MM.1S (cell line): ENCODE data around the gene SCUBE1.

Experiments
- DNase-seq: peaks from one replicate; pipeline ENCODE4 v3.0.0-alpha.2; 2015
- H2AFZ ChIP-seq: fragments of 300-600 bp; sonication (generic); 2 replicates; pipeline ENCODE4 v1.6.0; 2016; ENCODE audit warnings: antibody characterized with exemption, low read length
- H3F3A ChIP-seq: fragments of 300-600 bp; sonication (generic); 2 replicates; pipeline ENCODE4 v1.6.1; 2016; ENCODE audit warnings: mild to moderate bottlenecking, antibody characterized with exemption, low read length, moderate library complexity, mixed read lengths; ENCODE audit not compliant: insufficient read depth
- H3K27ac ChIP-seq: fragments of 300-600 bp; sonication (generic); 2 replicates; pipeline ENCODE4 v1.5.1; 2016; ENCODE audit warnings: mild to moderate bottlenecking, low read length
- H3K27me3 ChIP-seq: fragments of 300-600 bp; sonication (generic); replicated peaks from 2 replicates; pipeline ENCODE4 v1.6.0; 2016; ENCODE audit warnings: low read length; ENCODE audit not compliant: insufficient read depth
- H3K36me3 ChIP-seq: fragments of 300-600 bp; sonication (generic); replicated peaks from 2 replicates; pipeline ENCODE4 v1.6.1; 2016; ENCODE audit warnings: mild to moderate bottlenecking, low read length, mixed read lengths; ENCODE audit not compliant: insufficient read depth
- H3K4me1 ChIP-seq: fragments of 300-600 bp; sonication (generic); 2 replicates; pipeline ENCODE4 v1.6.1; 2016; ENCODE audit warnings: low read length, mixed read lengths
- H3K4me2 ChIP-seq: fragments of 300-600 bp; sonication (generic); 2 replicates; pipeline ENCODE4 v1.6.0; 2016; ENCODE audit warnings: low read depth, low read length
- H3K4me3 ChIP-seq: fragments of 300-600 bp; sonication (generic); 2 replicates; pipeline ENCODE4 v1.5.1; 2016; ENCODE audit warnings: low read length, mixed read lengths
- H3K79me2 ChIP-seq: fragments of 300-600 bp; sonication (generic); 2 replicates; pipeline ENCODE4 v1.6.1; 2016; ENCODE audit warnings: mixed run types, low read length, mixed read lengths
- H3K9ac ChIP-seq: fragments of 300-600 bp; sonication (generic); 2 replicates; pipeline ENCODE4 v1.6.1; 2016; ENCODE audit warnings: low read length, mixed read lengths
- H3K9me2 ChIP-seq: fragments of 300-600 bp; sonication (generic); replicated peaks from 2 replicates; pipeline ENCODE4 v1.6.1; 2016; ENCODE audit warnings: mild to moderate bottlenecking, low read length, mixed read lengths; ENCODE audit not compliant: insufficient read depth
- H3K9me3 ChIP-seq: fragments of 300-600 bp; sonication (generic); replicated peaks from 2 replicates; pipeline ENCODE4 v1.6.1; 2016; ENCODE audit warnings: mild to moderate bottlenecking, low read length, mixed read lengths; ENCODE audit not compliant: insufficient read depth
- H4K20me1 ChIP-seq: fragments of 300-600 bp; sonication (generic); 2 replicates; pipeline ENCODE4 v1.6.1; 2016; ENCODE audit warnings: mild to moderate bottlenecking, low read length, moderate library complexity, mixed read lengths; ENCODE audit not compliant: insufficient read depth
- EZH2 ChIP-seq: fragments of 300-600 bp; sonication (generic); optimal IDR thresholded peaks from 2 replicates; pipeline ENCODE3; 2017; ENCODE audit warnings: low read depth, mild to moderate bottlenecking, antibody characterized with exemption, low read length, mixed read lengths
- EZH2phosphoT487 ChIP-seq: fragments of 300-600 bp; sonication (generic); IDR thresholded peaks from 2 replicates; pipeline ENCODE4 v1.6.1; 2018; ENCODE audit warnings: antibody characterized with exemption, low read length
- TF ChIP-seq, protein P1 (sequence below): fragments of 300-600 bp; sonication (generic); IDR thresholded peaks from 2 replicates; pipeline ENCODE4 v1.5.1; 2016; ENCODE audit warnings: antibody characterized with exemption, low read length, mixed read lengths

The SCUBE1 gene

DNA sequence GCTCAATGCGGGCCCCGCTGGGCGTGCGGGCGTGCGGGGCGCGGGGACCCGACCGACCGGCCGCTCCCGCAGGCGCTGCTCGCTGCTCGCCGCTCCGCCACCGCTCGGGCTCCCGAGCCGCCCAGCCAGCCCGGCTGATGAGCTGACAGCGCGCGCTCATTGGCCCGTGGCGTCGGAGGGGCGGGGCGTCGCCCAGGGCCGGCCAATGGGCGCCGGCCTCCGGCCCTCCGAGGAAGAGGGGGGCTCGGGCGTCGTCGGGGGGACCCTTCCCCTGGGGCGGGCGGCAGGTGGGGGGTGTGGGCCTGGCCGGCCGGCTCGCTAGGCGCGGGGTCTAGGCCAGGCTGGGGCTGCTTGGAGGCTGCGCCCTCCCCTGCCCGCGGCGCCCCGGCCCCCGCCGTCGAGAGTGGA lies at the start of gene SCUBE1:
Gene SCUBE1 (minus strand): TSS at position 111 of the 408 bp plus-strand sequence. CDS start 111 bp downstream, outside the sequence.
- DNase-seq: peak; percentile 66
- Histone ChIP-seq H3F3A (no peaks in the 10 kb centered on the region), H3K9me3 (no peaks in the 10 kb centered on the region), H3K9ac (no peak within 1 kb of the TSS), H3K79me2 (no peaks in the 10 kb centered on the region), H2AFZ (no peak within 1 kb of the TSS), H3K9me2 (no peaks in the 10 kb centered on the region), H3K4me1 (no peaks in the 10 kb centered on the region), H3K27ac (no peak within 1 kb of the TSS), H4K20me1 (no peaks in the 10 kb centered on the region), H3K4me2 (no peak within 1 kb of the TSS), H3K4me3 (no peak within 1 kb of the TSS), H3K36me3 (no peaks in the 10 kb centered on the region), H3K27me3 (peaks cover 25% of the 10 kb centered on the region)
- TF ChIP-seq EZH2: no peak
- TF ChIP-seq EZH2phosphoT487: no peak
- TF ChIP-seq, protein P1, sequence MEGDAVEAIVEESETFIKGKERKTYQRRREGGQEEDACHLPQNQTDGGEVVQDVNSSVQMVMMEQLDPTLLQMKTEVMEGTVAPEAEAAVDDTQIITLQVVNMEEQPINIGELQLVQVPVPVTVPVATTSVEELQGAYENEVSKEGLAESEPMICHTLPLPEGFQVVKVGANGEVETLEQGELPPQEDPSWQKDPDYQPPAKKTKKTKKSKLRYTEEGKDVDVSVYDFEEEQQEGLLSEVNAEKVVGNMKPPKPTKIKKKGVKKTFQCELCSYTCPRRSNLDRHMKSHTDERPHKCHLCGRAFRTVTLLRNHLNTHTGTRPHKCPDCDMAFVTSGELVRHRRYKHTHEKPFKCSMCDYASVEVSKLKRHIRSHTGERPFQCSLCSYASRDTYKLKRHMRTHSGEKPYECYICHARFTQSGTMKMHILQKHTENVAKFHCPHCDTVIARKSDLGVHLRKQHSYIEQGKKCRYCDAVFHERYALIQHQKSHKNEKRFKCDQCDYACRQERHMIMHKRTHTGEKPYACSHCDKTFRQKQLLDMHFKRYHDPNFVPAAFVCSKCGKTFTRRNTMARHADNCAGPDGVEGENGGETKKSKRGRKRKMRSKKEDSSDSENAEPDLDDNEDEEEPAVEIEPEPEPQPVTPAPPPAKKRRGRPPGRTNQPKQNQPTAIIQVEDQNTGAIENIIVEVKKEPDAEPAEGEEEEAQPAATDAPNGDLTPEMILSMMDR: no peak

DNA sequence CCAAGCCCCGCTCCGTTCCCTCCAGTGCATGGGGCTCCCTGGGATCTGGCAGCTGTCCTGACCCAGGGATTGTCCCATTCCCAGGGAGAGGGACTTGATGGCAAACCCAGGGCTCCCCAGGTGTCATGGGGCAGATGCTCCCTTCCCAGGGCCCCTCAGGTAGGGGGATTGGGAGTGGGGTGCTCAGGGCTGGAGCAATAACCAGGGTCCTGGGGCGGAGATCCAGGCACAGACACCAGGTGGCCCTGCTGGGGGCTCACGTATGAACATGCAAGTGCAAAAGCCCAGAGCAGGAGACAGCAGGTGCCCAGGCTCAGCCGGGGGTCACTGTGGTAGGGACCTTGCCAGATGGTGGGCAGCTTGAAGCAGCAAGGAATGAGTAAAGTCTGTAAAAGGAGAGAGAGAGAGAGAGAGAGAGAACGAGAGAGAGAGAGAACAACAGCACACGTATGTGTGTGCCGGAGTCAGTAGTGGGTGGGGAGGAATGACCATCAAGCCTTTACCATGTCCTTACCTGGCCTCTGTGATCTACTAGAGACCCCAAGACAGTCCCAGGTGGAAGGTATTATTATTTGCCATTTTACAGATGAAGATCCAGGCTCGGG lies 49.3 kb upstream of the SCUBE1 start:
- no peaks in the 10 kb centered on the region for H3K36me3 ChIP-seq
- no peak overlapping the region for H3K27ac ChIP-seq
- no peaks in the 10 kb centered on the region for H3K9me2 ChIP-seq
- no peaks in the 10 kb centered on the region for H4K20me1 ChIP-seq
- H3K79me2 ChIP-seq: no peaks in the 10 kb centered on the region
- H3K4me3 ChIP-seq: no peak overlapping the region
- DNase-seq: no peak
- H3K9ac ChIP-seq: no peak overlapping the region
- H3F3A ChIP-seq: no peaks in the 10 kb centered on the region
- H2AFZ ChIP-seq: no peak overlapping the region
- TF ChIP-seq EZH2 (no peak), EZH2phosphoT487 (no peak)
- TF ChIP-seq, protein P1: no peak
- H3K4me1 ChIP-seq: no peaks in the 10 kb centered on the region
- H3K4me2 ChIP-seq: no peak overlapping the region
- no peaks in the 10 kb centered on the region for H3K9me3 ChIP-seq
- peaks cover 35% of the 10 kb centered on the region for H3K27me3 ChIP-seq

- no peak overlapping the region for H3K27ac ChIP-seq
- no peak for DNase-seq
- H3K36me3 ChIP-seq: no peaks in the 10 kb centered on the region
- H3F3A ChIP-seq: no peaks in the 10 kb centered on the region
- peaks cover 30% of the 10 kb centered on the region for H3K27me3 ChIP-seq
- H3K9ac ChIP-seq: no peak overlapping the region
- H3K4me3 ChIP-seq: no peak overlapping the region
- H3K4me2 ChIP-seq: no peak overlapping the region
- H4K20me1 ChIP-seq: no peaks in the 10 kb centered on the region
- H3K9me2 ChIP-seq: no peaks in the 10 kb centered on the region
- no peaks in the 10 kb centered on the region for H3K79me2 ChIP-seq
- no peak overlapping the region for H2AFZ ChIP-seq
- no peak for TF ChIP-seq EZH2
- TF ChIP-seq, protein P1: no peak
- no peak for TF ChIP-seq EZH2phosphoT487
- no peaks in the 10 kb centered on the region for H3K4me1 ChIP-seq
- H3K9me3 ChIP-seq: no peaks in the 10 kb centered on the region
Measured at GRCh38 chr22:43391306-43391705, 48.1 kb upstream of the SCUBE1 start.
